HG02885 (cell line): Measurements from ENCODE around the gene BCL2.

Experiments
- ATAC-seq: cut with Tn5 transposase; IDR thresholded peaks from one replicate; pipeline ENCODE4 v1.9.1; 2021; ENCODE audit warnings: mild to moderate bottlenecking; ENCODE audit not compliant: unreplicated experiment, poor library complexity

Gene BCL2

GRCh38 chr18:63312019-63312409 is 7.6 kb downstream of the BCL2 start:
- peak; percentile 9 for ATAC-seq

- peak; percentile 72 for ATAC-seq
Measured at GRCh38 chr18:63311118-63312018, 8.2 kb downstream of the BCL2 start.

- no peak for ATAC-seq
Measured at GRCh38 chr18:63309422-63309821, 10.1 kb downstream of the BCL2 start.

- ATAC-seq = no peak
Measured at GRCh38 chr18:63307551-63308200, 11.9 kb downstream of the BCL2 start.

- no peak for ATAC-seq
Measured at GRCh38 chr18:63306819-63307550, 12.6 kb downstream of the BCL2 start.

- no peak for ATAC-seq
Measured at GRCh38 chr18:63306249-63306648, 13.3 kb downstream of the BCL2 start.

GRCh38 chr18:63303547-63303946 is 16.0 kb downstream of the BCL2 start:
- ATAC-seq = no peak

GRCh38 chr18:63302636-63303405 is 16.7 kb downstream of the BCL2 start:
- no peak for ATAC-seq

GRCh38 chr18:63302220-63302619 is 17.3 kb downstream of the BCL2 start:
- no peak for ATAC-seq

GRCh38 chr18:63301434-63301833 is 18.1 kb downstream of the BCL2 start:
- no peak for ATAC-seq

- peak; percentile 70 for ATAC-seq
Measured at GRCh38 chr18:63299837-63300745, 19.5 kb downstream of the BCL2 start.

- ATAC-seq = no peak
Measured at GRCh38 chr18:63298400-63299365, 20.9 kb downstream of the BCL2 start.

GRCh38 chr18:63297687-63298399 is 21.7 kb downstream of the BCL2 start:
- no peak for ATAC-seq

- no peak for ATAC-seq
Measured at GRCh38 chr18:63293935-63294334, 25.6 kb downstream of the BCL2 start.

- peak; percentile 63 for ATAC-seq
Measured at GRCh38 chr18:63292831-63293683, 26.5 kb downstream of the BCL2 start.

- no peak for ATAC-seq
Measured at GRCh38 chr18:63291278-63291677, 28.3 kb downstream of the BCL2 start.

GRCh38 chr18:63290821-63291200 is 28.8 kb downstream of the BCL2 start:
- ATAC-seq = no peak
